Loucy (cell line): Measurements from ENCODE around the gene SLC48A1.

Source experiments
- CTCF ChIP-seq: fragments of 200-600 bp; sonication (generic); conservative IDR thresholded peaks from 2 replicates; pipeline ENCODE4 v1.5.1; 2014; ENCODE audit warnings: mild to moderate bottlenecking, antibody characterized with exemption, low read length
- EZH2phosphoT487 ChIP-seq: fragments of 200-600 bp; IDR thresholded peaks from 2 replicates; pipeline ENCODE4 v1.6.1; 2018; ENCODE audit warnings: antibody characterized with exemption, mild to moderate bottlenecking, moderate library complexity, borderline replicate concordance

- TF ChIP-seq CTCF (no peak), EZH2phosphoT487 (no peak)
Measured at GRCh38 chr12:47798382-47798948, 25.4 kb downstream of the SLC48A1 start.
